Measurements from ENCODE around the gene SASH1. TPM values are rescaled to one million over a fixed set of nuclear protein-coding genes. Genes with fewer than 3 reads are reported as not detected.
"Not testable (repeated sequence)": the region's sequence is repeated elsewhere in the genome, so short reads cannot be mapped to it uniquely, and the experiment has no call there.

The SASH1 gene
- polyA plus RNA-seq, 1 donor from 2014 or later = 7.0 TPM

- Histone ChIP-seq H3K27ac (ENCODE audit: low read length) (no peak overlapping the region), H3K79me2 (replicated peaks; ENCODE audit: insufficient read depth, low read length) (no peaks in the 10 kb centered on the region), H3K9me3 (ENCODE audit: low read length) (no peaks in the 10 kb centered on the region), H3K4me3 (ENCODE audit: low read length) (no peak overlapping the region), H3K9me2 (ENCODE audit: insufficient read depth, low read length) (no peaks in the 10 kb centered on the region), H3K9ac (ENCODE audit: low read length) (no peak overlapping the region), H3K36me3 (ENCODE audit: insufficient read depth, low read length) (no peaks in the 10 kb centered on the region), H3K27me3 (ENCODE audit: insufficient read depth, low read depth, low read length) (no peaks in the 10 kb centered on the region), H3F3A (ENCODE audit: insufficient read depth, low read length, poor library complexity, severe bottlenecking) (no peaks in the 10 kb centered on the region), H4K20me1 (ENCODE audit: insufficient read depth) (no peaks in the 10 kb centered on the region), H2AFZ (ENCODE audit: low read depth, low read length) (no peak overlapping the region), H3K4me2 (ENCODE audit: low read length) (no peak overlapping the region)
- TF ChIP-seq SMC3 (conservative IDR thresholded peaks at IDR 0.05; ENCODE audit: poor library complexity) = no peak
- no peak for TF ChIP-seq POLR2AphosphoS5 (IDR thresholded peaks at IDR 0.05)
- no peak for TF ChIP-seq MXI1 (conservative IDR thresholded peaks at IDR 0.05; ENCODE audit: poor library complexity, severe bottlenecking)
- no peak for TF ChIP-seq REST (IDR thresholded peaks at IDR 0.05; ENCODE audit: borderline replicate concordance)
- no peak for TF ChIP-seq RAD21 (conservative IDR thresholded peaks at IDR 0.05)
- TF ChIP-seq CTCF (IDR thresholded peaks at IDR 0.05; ENCODE audit: poor library complexity, severe bottlenecking) = no peak
Measured at GRCh38 chr6:148583631-148584030, 241.0 kb downstream of the SASH1 start.

- not testable (repeated sequence) for H3F3A ChIP-seq (ENCODE audit: insufficient read depth, low read length, poor library complexity, severe bottlenecking); H3K9me2 ChIP-seq (ENCODE audit: insufficient read depth, low read length); H3K9ac ChIP-seq (ENCODE audit: low read length); H3K9me3 ChIP-seq (ENCODE audit: low read length); H3K27me3 ChIP-seq (ENCODE audit: insufficient read depth, low read depth, low read length); H4K20me1 ChIP-seq (ENCODE audit: insufficient read depth); H3K79me2 ChIP-seq (replicated peaks; ENCODE audit: insufficient read depth, low read length); H3K27ac ChIP-seq (ENCODE audit: low read length); H2AFZ ChIP-seq (ENCODE audit: low read depth, low read length); H3K36me3 ChIP-seq (ENCODE audit: insufficient read depth, low read length); H3K4me3 ChIP-seq (ENCODE audit: low read length); H3K4me2 ChIP-seq (ENCODE audit: low read length)
Measured at GRCh38 chr6:148585641-148586040, 243.0 kb downstream of the SASH1 start.

GRCh38 chr6:148590883-148591282 is 248.2 kb downstream of the SASH1 start:
- TF ChIP-seq MXI1 (conservative IDR thresholded peaks at IDR 0.05; ENCODE audit: poor library complexity, severe bottlenecking) = no peak
- no peak for TF ChIP-seq EZH2 (IDR thresholded peaks at IDR 0.05; ENCODE audit: borderline replicate concordance, insufficient read depth, low read length, poor library complexity, severe bottlenecking)
- no peak for TF ChIP-seq RAD21 (conservative IDR thresholded peaks at IDR 0.05)
- TF ChIP-seq EP300 (conservative IDR thresholded peaks at IDR 0.05; ENCODE audit: poor library complexity, severe bottlenecking) = no peak
- TF ChIP-seq CTCF (IDR thresholded peaks at IDR 0.05; ENCODE audit: poor library complexity, severe bottlenecking) = no peak
- no peak for TF ChIP-seq REST (IDR thresholded peaks at IDR 0.05; ENCODE audit: borderline replicate concordance)
- TF ChIP-seq TAF1 (IDR thresholded peaks at IDR 0.05; ENCODE audit: low read depth) = no peak
- TF ChIP-seq SMC3 (conservative IDR thresholded peaks at IDR 0.05; ENCODE audit: poor library complexity) = no peak
- no peak for TF ChIP-seq POLR2AphosphoS5 (IDR thresholded peaks at IDR 0.05)

More at GRCh38 chr6:148590883-148591282, 248.2 kb downstream of the SASH1 start:
- Histone ChIP-seq H3K27me3 (ENCODE audit: insufficient read depth, low read depth, low read length) (no peaks in the 10 kb centered on the region), H3K9me2 (ENCODE audit: insufficient read depth, low read length) (no peaks in the 10 kb centered on the region), H4K20me1 (ENCODE audit: insufficient read depth) (no peaks in the 10 kb centered on the region), H3K4me3 (ENCODE audit: low read length) (no peak overlapping the region), H2AFZ (ENCODE audit: low read depth, low read length) (no peak overlapping the region), H3F3A (ENCODE audit: insufficient read depth, low read length, poor library complexity, severe bottlenecking) (no peaks in the 10 kb centered on the region), H3K79me2 (replicated peaks; ENCODE audit: insufficient read depth, low read length) (no peaks in the 10 kb centered on the region), H3K27ac (ENCODE audit: low read length) (no peak overlapping the region), H3K9me3 (ENCODE audit: low read length) (no peaks in the 10 kb centered on the region), H3K36me3 (ENCODE audit: insufficient read depth, low read length) (no peaks in the 10 kb centered on the region), H3K9ac (ENCODE audit: low read length) (no peak overlapping the region), H3K4me2 (ENCODE audit: low read length) (no peak overlapping the region)

All from neural cell (in vitro differentiated cells).